GM18861 (cell line): ENCODE results near the gene ECHDC3.

Experiments used
- ATAC-seq: cut with Tn5 transposase; IDR thresholded peaks from one replicate; pipeline ENCODE4 v1.9.1; 2021; ENCODE audit not compliant: unreplicated experiment

ECHDC3 gene

GRCh38 chr10:11810313-11810766, 68.2 kb downstream of the ECHDC3 start:
- ATAC-seq = no peak

DNA sequence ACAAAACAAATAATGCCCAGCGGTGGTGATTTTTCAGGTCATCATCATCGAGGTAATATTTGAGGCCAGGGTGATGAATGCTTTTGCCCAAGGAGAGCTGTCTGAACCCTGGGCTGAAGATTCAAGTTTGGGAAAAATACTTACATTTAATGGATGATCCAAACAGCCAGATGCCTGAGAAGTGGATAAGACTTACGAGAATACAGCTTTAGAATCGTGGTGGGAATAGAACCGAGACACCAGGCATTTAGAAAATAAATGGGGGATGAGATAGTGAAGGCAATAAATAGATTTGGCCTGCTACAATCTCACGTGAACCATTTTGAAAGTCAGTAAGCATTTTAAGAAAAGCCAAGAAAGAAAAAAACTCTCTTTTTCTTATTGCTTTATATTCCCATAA, 68.8 kb downstream of the ECHDC3 start:
- no peak for ATAC-seq

GRCh38 chr10:11813177-11813576, 71.0 kb downstream of the ECHDC3 start:
- no peak for ATAC-seq
